Kidney capillary endothelial cell (primary cell): ENCODE measurements around the gene COQ2.

Experiments used
- DNase-seq: peaks from one replicate; pipeline ENCODE4 v3.0.0-alpha.2; 2018; ENCODE audit warnings: low spot score

COQ2 gene

GRCh38 chr4:83216959-83217683 is 67.5 kb downstream of the COQ2 start:
- DNase-seq, result no peak

- DNase-seq, result no peak
These were observed 70.5 kb downstream of the COQ2 start for GRCh38 chr4:83214079-83214478.
